ENCODE measurements around the gene XIRP2. TPM values are rescaled to one million over a fixed set of nuclear protein-coding genes. Genes with fewer than 3 reads are reported as not detected.

Gene XIRP2
- total and polyA plus RNA-seq, 10 of the 15 experiments (the other 5 are each of a cell fraction or from before 2014, with no cell fraction given), result 0.03 TPM; not detected in 9

- no peaks in the 10 kb centered on the region for H4K20me1 ChIP-seq (ENCODE audit: control insufficient read depth, insufficient read depth)
- in situ Hi-C loops (cut with MboI), result no loop called here
- no TSS peak for BruUV-seq (replicated peaks)
- H2AFZ ChIP-seq (ENCODE audit: control insufficient read depth, low read depth, low read length), result no peak overlapping the region
- TF ChIP-seq E4F1 (IDR thresholded peaks at IDR 0.05; ENCODE audit: borderline replicate concordance, partially characterized antibody) (no peak), PKNOX1 (IDR thresholded peaks at IDR 0.05) (no peak), SUZ12 (IDR thresholded peaks at IDR 0.05; ENCODE audit: unreplicated experiment) (no peak), POU2F2 (IDR thresholded peaks at IDR 0.05; ENCODE audit: borderline replicate concordance, low read depth, low read length) (no peak), IRF4 (IDR thresholded peaks at IDR 0.05; ENCODE audit: low read depth, low read length) (no peak), SMC3 (IDR thresholded peaks at IDR 0.05; ENCODE audit: borderline replicate concordance, low read length) (no peak), ATF7 (IDR thresholded peaks at IDR 0.05; ENCODE audit: low read depth) (no peak), ESRRA (IDR thresholded peaks at IDR 0.05; ENCODE audit: low read length) (no peak), MTA3 (IDR thresholded peaks at IDR 0.05; ENCODE audit: borderline replicate concordance, low read length) (no peak), NRF1 (conservative IDR thresholded peaks at IDR 0.05; ENCODE audit: low read depth, low read length) (no peak), ZBTB11 (CRISPR knock-in tag; IDR thresholded peaks at IDR 0.05) (no peak), MLLT1 (IDR thresholded peaks at IDR 0.05) (no peak), KAT2A (conservative IDR thresholded peaks at IDR 0.05; ENCODE audit: control insufficient read depth, low read depth, low read length) (no peak)
- no peak for FAIRE-seq
- H3K79me2 ChIP-seq (ENCODE audit: control insufficient read depth, insufficient read depth, low read length), result no peaks in the 10 kb centered on the region
- no peaks in the 10 kb centered on the region for H3K9me3 ChIP-seq (replicated peaks; ENCODE audit: control insufficient read depth, insufficient read depth, low read length)
- no peaks in the 10 kb centered on the region for H3K36me3 ChIP-seq (ENCODE audit: control insufficient read depth in 2 of 2, insufficient read depth in 2 of 2, low read length in 1 of 2)
- H3K27me3 ChIP-seq (replicated peaks in 1 of 2; ENCODE audit: control insufficient read depth in 2 of 2, insufficient read depth in 2 of 2, low read length in 1 of 2), result no peaks in the 10 kb centered on the region
- no peak overlapping the region for H3K27ac ChIP-seq (ENCODE audit: control insufficient read depth, insufficient read depth)
- SMC1A ChIA-PET (ENCODE audit: uncharacterized antibody, unreplicated experiment), result no interaction called here
- DNase-seq (ENCODE audit: low read depth, low spot score), result no peak
- RAD21 ChIA-PET (ENCODE audit: unreplicated experiment), result no interaction called here
- H3K9ac ChIP-seq (ENCODE audit: control insufficient read depth, insufficient read depth, low read length), result no peak overlapping the region
- H3K4me2 ChIP-seq (ENCODE audit: control insufficient read depth, insufficient read depth), result no peak overlapping the region
- intact Hi-C loops (cut with micrococcal nuclease; ENCODE audit: unreplicated experiment), result no loop called here
- CTCF ChIA-PET, result no interaction called here
- H3K4me1 ChIP-seq (ENCODE audit: control insufficient read depth, insufficient read depth, low read length), result no peaks in the 10 kb centered on the region
- no peak overlapping the region for H3K4me3 ChIP-seq
- no peak for ATAC-seq
- POLR2A ChIA-PET, result no interaction called here
Observed at GRCh38 chr2:166984188-166984587, 95.9 kb downstream of the XIRP2 start.
